Epidermal melanocyte (primary cell): ENCODE data around the gene IQUB.
"Not testable (repeated sequence)": the region's sequence is repeated elsewhere in the genome, so short reads cannot be mapped to it uniquely, and the experiment has no call there.

Experiments used
- DNase-seq: peaks from one replicate; pipeline ENCODE4 v3.0.0; 2011; ENCODE audit warnings: low spot score; ENCODE audit not compliant: insufficient read length

The IQUB gene

GRCh38 chr7:123417580-123417979 lies 116.8 kb downstream of the IQUB start:
- no peak for DNase-seq

GRCh38 chr7:123415625-123416024 lies 118.8 kb downstream of the IQUB start:
- DNase-seq = no peak

GRCh38 chr7:123410273-123410904 lies 124.0 kb downstream of the IQUB start:
- DNase-seq = no peak

- not testable (repeated sequence) for DNase-seq
Observed at GRCh38 chr7:123407951-123408350, 126.4 kb downstream of the IQUB start.
